Muscle layer of colon (tissue), 2 donors: ENCODE measurements around the gene FXYD4.
"Not testable (repeated sequence)": the region's sequence is repeated elsewhere in the genome, so short reads cannot be mapped to it uniquely, and the experiment has no call there.

Experiments
- H3K27ac ChIP-seq: one replicate; pipeline ENCODE4 v1.7.0; 2013; ENCODE audit warnings: low read depth, mild to moderate bottlenecking, low read length, moderate library complexity
- H3K27me3 ChIP-seq, 2 donors: one replicate each; pipeline ENCODE4 v1.7.0; 2013; ENCODE audit warnings: low read length in 2 of 2, mild to moderate bottlenecking in 2 of 2; ENCODE audit not compliant: insufficient read depth in 2 of 2, control insufficient read depth in 1 of 2
- H3K36me3 ChIP-seq: one replicate; pipeline ENCODE4 v1.7.0; 2013; ENCODE audit warnings: mild to moderate bottlenecking, low read length; ENCODE audit not compliant: insufficient read depth
- H3K4me1 ChIP-seq: one replicate; pipeline ENCODE4 v1.7.0; 2013; ENCODE audit warnings: mild to moderate bottlenecking, low read length; ENCODE audit not compliant: insufficient read depth
- H3K4me3 ChIP-seq, 2 donors: one replicate each; pipeline ENCODE4 v1.7.0; 2013; ENCODE audit warnings: low read length in 2 of 2, low read depth in 1 of 2, mild to moderate bottlenecking in 1 of 2, moderate library complexity in 1 of 2
- H3K9ac ChIP-seq: one replicate; pipeline ENCODE4 v1.7.0; 2013; ENCODE audit warnings: low read length
- H3K9me3 ChIP-seq: one replicate; pipeline ENCODE4 v1.7.0; 2013; ENCODE audit warnings: mild to moderate bottlenecking, low read length
- donor health status: abdominal sarcoma.
- donor health status: Adenocarcinoma of cecum.

Gene FXYD4

DNA sequence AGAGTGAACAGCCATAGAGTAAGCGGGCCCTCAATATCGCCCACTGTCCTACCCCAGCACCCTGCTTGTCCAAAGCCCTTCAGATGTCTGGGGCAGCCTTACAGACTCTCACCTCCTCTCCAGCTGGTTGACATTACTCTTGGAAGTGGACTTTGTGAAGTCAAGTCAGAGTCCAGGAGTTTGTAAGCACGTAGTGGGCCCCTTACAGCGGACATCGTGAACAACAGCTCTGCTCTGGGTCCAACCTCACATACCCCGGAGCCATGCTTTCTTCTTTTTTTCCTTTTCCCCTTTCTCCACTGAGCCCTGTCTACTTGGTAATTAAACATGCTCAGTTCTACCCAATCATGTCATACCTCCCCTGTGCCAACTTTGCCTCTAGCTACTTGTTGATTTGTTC lies 20.1 kb downstream of the FXYD4 start:
- no peaks in the 10 kb centered on the region for H3K9me3 ChIP-seq
- H3K36me3 ChIP-seq, result peaks cover 67% of the 10 kb centered on the region
- H3K4me3 ChIP-seq, result no peak overlapping the region
- H3K9ac ChIP-seq, result no peak overlapping the region
- no peak overlapping the region for H3K27ac ChIP-seq
- H3K4me1 ChIP-seq, result peaks cover 13% of the 10 kb centered on the region
- no peaks in the 10 kb centered on the region for H3K27me3 ChIP-seq

DNA sequence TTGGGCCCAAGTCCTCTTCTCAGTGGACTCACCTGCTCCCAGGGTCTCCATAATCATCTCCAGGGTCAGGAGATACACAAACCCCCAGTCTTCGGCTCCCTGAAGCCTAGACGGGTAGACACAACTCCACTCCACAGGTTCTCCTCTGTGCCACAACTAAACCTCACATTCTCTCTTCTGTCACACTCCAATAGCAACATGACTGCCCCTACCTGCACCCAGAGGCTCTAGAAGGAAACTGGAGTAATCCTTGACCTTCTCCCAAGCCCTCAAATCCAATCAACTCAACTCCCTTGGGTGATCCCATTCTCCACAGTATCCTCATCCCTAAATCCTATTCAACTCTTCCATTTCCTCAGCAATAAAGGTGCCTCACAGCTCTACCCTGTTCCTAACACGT lies 21.3 kb downstream of the FXYD4 start:
- Histone ChIP-seq H3K4me1 (peaks cover 14% of the 10 kb centered on the region), H3K4me3 (no peak overlapping the region), H3K36me3 (peaks cover 55% of the 10 kb centered on the region), H3K27ac (no peak overlapping the region), H3K9me3 (no peaks in the 10 kb centered on the region), H3K27me3 (no peaks in the 10 kb centered on the region), H3K9ac (no peak overlapping the region)

DNA sequence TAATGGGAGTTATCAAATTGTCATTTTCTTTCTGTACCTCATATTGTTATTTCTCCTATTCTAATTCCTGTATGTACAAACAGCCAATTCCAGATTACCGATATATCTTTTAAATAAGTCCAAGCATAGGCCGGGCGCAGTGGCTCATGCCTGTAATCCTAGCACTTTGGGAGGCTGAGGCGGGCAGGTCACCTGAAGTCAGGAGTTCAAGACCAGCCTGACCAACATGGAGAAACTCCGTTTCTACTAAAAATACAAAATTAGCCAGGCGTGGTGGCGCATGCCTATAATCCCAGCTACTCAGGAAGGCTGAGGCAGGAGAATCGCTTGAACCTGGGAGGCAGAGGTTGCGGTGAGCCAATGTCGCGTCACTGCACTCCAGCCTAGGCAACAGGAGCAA lies 21.8 kb downstream of the FXYD4 start:
- not testable (repeated sequence) for H3K27me3 ChIP-seq, H3K9ac ChIP-seq, H3K27ac ChIP-seq, H3K9me3 ChIP-seq, H3K4me3 ChIP-seq
- Histone ChIP-seq H3K4me1 (peaks cover 18% of the 10 kb centered on the region), H3K36me3 (peaks cover 51% of the 10 kb centered on the region)

DNA sequence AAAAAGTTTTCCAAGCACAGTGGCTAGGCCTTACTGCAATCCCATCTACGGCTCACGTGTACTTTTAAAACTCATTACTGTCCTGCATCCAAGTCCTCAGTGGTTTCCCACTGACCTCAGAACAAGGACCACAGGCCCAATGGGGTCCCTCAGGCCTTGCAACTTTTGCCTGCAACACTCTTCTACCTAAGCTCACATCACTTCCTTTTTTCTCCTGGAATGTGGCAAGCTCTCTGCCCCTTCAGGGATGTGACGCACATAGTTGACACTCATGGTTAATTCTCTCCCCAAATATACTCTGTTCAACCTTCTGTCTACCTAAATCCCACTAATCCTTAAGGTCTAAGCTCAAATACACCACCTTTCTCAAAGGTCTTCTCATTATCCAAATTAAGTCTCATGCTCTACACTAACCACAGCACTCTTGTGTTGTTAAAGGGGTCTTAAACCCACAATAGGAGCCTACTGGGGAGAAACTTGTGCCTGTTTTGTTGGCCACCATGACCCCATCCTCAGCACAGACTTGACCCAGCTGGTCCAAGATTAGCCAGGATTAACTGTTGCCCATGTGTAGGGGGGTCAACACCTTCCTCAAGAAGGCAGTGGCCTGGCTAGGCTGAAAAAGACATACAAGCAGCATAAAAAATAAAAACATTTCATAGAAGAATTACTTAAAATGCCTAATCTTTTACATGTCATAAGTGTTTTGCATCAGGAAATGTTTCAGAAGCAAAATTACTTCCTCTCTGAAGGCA lies 22.3 kb downstream of the FXYD4 start:
- H3K9me3 ChIP-seq, result no peaks in the 10 kb centered on the region
- no peak overlapping the region for H3K4me3 ChIP-seq
- no peak overlapping the region for H3K9ac ChIP-seq
- peaks cover 22% of the 10 kb centered on the region for H3K4me1 ChIP-seq
- no peaks in the 10 kb centered on the region for H3K27me3 ChIP-seq
- H3K36me3 ChIP-seq, result peaks cover 45% of the 10 kb centered on the region
- H3K27ac ChIP-seq, result no peak overlapping the region

DNA sequence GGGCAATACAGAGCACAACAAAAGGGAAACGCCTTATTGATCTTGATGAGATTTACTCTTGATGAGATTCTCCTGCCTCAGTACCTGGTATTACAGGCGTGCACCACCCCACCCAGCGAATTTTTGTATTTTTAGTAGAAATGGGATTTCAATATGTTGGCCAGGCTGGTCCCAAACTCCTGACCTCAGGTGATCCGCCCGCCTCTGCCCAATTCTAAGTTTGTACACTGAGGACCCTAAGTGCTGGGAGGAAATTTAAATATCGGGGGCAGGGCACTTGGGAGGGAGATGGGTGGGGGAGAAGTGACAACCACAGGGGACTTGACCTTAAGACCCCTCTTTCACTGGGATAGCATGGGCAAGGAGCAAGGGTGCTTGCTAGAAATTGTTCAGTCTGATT lies 23.4 kb downstream of the FXYD4 start:
- H3K4me1 ChIP-seq, result peaks cover 28% of the 10 kb centered on the region
- no peaks in the 10 kb centered on the region for H3K27me3 ChIP-seq
- peak overlapping the region; percentile 41 for H3K9ac ChIP-seq
- H3K4me3 ChIP-seq, result peak overlapping the region in 1 of 2 donors; percentile 83
- no peak overlapping the region for H3K27ac ChIP-seq
- H3K9me3 ChIP-seq, result no peaks in the 10 kb centered on the region
- peaks cover 41% of the 10 kb centered on the region for H3K36me3 ChIP-seq

DNA sequence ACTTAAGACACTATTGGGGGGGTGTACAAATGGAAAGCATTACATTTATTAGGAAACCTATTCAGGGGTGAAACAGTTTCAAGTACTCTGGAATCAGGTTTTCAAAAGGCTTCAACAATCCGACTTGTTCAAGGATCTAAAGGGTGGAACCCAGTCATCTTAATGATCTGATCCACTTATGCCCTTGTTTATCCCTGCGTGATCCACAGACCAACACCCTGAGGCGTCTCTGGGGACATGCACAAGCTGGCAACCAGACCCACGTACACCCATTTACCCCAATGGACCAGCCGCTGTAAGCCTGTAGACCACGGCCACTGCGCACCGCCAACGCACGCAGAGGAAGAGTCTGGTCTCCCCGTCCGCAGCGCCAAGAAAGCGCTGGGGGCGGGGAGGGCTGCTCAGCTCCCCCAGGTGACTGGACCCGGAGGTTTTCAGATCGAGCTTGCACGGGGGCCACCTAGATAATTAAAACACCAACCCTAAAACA lies 24.2 kb downstream of the FXYD4 start:
- H3K4me3 ChIP-seq, result peak overlapping the region; percentile 30 to 83
- H3K9me3 ChIP-seq, result no peaks in the 10 kb centered on the region
- H3K4me1 ChIP-seq, result peaks cover 28% of the 10 kb centered on the region
- H3K9ac ChIP-seq, result peak overlapping the region; percentile 41
- no peaks in the 10 kb centered on the region for H3K27me3 ChIP-seq
- peak overlapping the region; percentile 83 for H3K27ac ChIP-seq
- H3K36me3 ChIP-seq, result peaks cover 33% of the 10 kb centered on the region

DNA sequence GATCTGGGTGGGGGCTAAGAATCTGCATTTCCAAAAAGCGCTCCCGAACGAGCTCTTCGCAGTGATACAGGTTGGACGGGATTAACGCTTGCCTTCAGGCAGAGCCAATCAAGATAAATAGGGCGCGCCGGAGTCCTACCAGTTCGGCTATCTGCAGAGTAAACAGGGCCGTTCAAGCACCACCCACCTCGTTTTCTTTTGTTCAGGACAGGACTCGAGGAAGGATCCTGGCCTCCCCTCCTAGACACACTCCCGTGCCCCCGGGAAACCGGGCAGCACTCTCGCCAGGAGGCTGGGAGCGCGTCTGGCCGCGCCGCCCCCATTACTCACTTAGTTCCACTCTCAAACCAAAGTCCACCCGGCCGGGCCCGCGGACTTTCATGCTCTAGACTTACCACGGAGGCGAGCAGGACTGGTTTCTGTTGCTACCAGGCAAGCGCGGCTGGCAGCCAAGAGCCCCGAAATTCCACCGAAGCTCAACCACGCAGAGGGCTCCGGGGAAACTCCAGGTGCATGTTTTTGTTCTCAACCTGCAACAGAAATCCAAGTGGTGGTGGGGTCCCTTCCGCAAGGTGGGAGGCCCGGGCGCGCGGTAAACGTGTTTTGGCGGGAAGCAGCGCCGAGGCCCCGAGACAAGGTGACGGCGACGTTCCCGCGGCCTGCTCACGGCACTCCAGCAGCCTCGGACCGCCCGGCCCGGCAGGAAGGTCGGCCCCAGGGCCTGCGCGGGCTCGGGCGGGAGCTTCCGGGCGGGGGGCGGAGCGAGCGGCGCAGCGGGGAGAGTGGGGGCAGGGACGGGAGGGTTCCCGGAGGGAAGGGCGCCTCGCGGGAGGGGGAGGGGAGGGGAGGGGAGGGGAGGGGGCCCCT lies 24.9 kb downstream of the FXYD4 start:
- Histone ChIP-seq H3K4me1 (peaks cover 28% of the 10 kb centered on the region), H3K4me3 (peak overlapping the region; percentile 51 to 83), H3K27me3 (no peaks in the 10 kb centered on the region), H3K9me3 (no peaks in the 10 kb centered on the region), H3K27ac (peak overlapping the region; percentile 83), H3K9ac (peak overlapping the region; percentile 41), H3K36me3 (peaks cover 27% of the 10 kb centered on the region)

DNA sequence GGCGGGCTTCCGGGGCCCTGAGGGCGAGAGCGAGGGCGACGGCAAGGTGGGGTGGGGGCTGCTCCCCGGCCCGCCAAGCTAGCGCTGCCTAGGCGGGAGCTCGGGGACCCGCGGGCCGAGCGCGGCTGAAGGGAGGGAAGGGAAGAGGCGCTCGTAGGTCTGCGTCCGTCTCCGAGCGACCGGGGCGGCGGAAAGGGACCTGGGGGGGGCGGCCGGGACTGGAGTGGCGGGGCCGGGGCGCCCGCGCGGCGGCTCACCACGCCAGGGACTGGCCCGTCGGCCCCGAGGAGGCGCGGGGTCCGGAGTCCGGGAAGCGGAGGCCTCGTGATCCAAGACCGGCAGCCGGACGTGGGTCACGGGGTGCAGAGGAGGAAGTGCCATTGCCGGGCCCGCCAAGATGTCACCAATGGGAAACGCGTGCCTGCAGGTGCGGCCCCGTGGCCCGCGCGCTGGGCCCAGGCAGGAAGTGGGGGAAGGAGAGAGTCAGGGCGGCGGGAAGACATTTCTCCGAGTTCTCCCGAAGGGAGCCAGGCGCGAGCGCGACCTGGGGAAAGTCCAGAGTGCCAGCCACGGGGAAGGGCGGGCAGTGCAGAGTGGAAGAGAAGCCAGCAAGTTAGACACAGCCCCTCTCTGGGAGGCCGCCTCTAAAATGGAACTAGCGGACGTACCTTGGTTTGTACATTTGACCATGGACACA lies 25.6 kb downstream of the FXYD4 start:
- Histone ChIP-seq H3K36me3 (peaks cover 20% of the 10 kb centered on the region), H3K9ac (peak overlapping the region; percentile 16), H3K27ac (peak overlapping the region; percentile 83), H3K27me3 (no peaks in the 10 kb centered on the region), H3K4me1 (peaks cover 28% of the 10 kb centered on the region), H3K4me3 (peak overlapping the region; percentile 50 to 51), H3K9me3 (no peaks in the 10 kb centered on the region)

DNA sequence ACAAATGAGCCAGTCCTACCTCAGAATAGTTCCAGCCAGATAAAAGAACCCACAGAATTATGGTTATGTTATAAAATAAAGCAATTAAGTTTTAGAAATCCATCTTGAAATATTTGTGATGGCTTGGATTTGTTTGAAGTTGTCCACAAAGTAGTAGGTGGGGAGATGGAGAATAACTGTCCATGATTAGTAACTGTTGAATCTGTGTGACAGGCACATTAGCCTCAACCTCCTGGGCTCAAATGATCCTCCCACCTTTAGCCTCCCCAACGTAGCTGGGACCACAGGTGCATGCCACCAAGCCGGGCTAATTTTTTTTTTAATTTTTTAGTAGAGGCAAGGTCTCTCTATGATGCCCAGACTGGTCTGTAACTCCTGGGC lies 27.5 kb downstream of the FXYD4 start:
- no peak overlapping the region for H3K4me3 ChIP-seq
- no peaks in the 10 kb centered on the region for H3K27me3 ChIP-seq
- no peak overlapping the region for H3K27ac ChIP-seq
- peaks cover 39% of the 10 kb centered on the region for H3K4me1 ChIP-seq
- no peaks in the 10 kb centered on the region for H3K9me3 ChIP-seq
- peaks cover 8% of the 10 kb centered on the region for H3K36me3 ChIP-seq
- no peak overlapping the region for H3K9ac ChIP-seq

DNA sequence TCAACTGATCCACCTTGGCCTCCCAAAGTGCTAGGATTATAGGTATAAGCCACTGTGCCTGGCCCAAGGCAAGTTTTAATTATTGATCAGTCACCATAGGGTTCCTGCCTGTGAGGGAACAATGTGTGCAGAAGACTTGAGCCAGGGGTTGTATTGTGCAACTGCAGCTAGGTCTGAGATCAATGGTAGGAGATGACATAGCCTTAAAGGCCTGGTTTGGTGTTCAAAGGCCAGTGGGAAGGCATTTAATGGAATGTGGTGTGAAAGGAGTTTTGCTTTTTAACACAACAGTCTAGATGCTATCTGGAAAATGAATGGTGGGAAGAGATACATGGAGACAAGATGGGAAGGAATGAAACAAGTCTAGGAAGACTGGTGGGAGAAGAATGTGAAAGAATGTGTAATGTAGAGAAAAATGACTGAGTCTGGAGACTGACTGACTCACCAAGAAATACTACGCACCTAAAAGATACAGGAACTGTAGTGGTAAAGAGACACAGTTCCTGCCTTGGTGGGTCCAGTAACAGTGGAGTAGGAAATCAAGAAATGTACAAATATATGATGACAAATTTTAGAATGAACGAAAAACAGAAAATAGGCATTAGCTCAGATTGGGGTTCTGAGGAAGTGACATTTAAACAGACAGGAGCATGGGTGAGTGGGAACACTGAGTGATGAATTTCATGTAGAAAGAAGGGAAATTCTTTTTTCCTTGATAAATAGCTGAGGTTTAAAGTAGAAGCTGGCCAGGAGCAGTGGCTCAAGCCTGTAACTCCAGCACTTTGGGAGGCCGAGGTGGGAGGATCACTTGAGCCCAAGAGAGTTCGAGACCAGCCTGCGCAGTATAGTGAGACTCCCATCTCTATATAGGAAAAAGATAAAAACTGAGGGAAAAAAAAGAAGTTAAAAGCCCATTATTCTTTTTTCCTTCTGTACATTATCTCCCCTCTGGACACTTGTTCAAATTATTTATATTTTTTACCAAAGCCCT lies 28.2 kb downstream of the FXYD4 start:
- Histone ChIP-seq H3K4me1 (peaks cover 37% of the 10 kb centered on the region), H3K36me3 (peaks cover 7% of the 10 kb centered on the region), H3K27ac (no peak overlapping the region), H3K9ac (no peak overlapping the region), H3K27me3 (no peaks in the 10 kb centered on the region), H3K9me3 (no peaks in the 10 kb centered on the region), H3K4me3 (no peak overlapping the region)
